Stimulated activated naive B cell treated with anti-CD40 and anti-IgM and Interleukin-4, amounts not matched to agents 10 μg/mL and 1 μg/mL and 100 μg/mL, for 72 hours (primary cell): ENCODE measurements around the gene KRTAP13-3.

Experiments used
- ATAC-seq, 2 donors: fragments of 150-1000 bp; cut with Tn5 transposase; replicated peaks; 2 replicates each; pipeline ENCODE4 v1.10.0; 2021; ENCODE audit warnings: moderate library complexity in 1 of 2
- DNase-seq: peaks from one replicate; pipeline ENCODE4 v3.0.0; 2021
- H3K27ac Mint-ChIP-seq: one replicate; pipeline ENCODE4 v1.8.0; 2022; ENCODE audit warnings: mild to moderate bottlenecking, mixed read lengths
- H3K27me3 Mint-ChIP-seq, 2 donors: one replicate each; pipeline ENCODE4 v1.8.0; 2022; ENCODE audit warnings: mixed read lengths in 2 of 2
- H3K36me3 Mint-ChIP-seq, 2 donors: one replicate each; pipeline ENCODE4 v1.8.0; 2022; ENCODE audit warnings: mixed read lengths in 2 of 2, mild to moderate bottlenecking in 1 of 2
- H3K4me1 Mint-ChIP-seq, 2 donors: one replicate each; pipeline ENCODE4 v1.8.0; 2022; ENCODE audit warnings: mixed read lengths in 2 of 2, mild to moderate bottlenecking in 1 of 2
- H3K4me3 Mint-ChIP-seq, 2 donors: one replicate each; pipeline ENCODE4 v1.8.0; 2022; ENCODE audit warnings: mild to moderate bottlenecking in 2 of 2, mixed read lengths in 2 of 2, moderate library complexity in 1 of 2
- H3K9me3 Mint-ChIP-seq, 2 donors: one replicate each; pipeline ENCODE4 v1.8.0; 2022; ENCODE audit warnings: mixed read lengths in 2 of 2, mild to moderate bottlenecking in 1 of 2

Gene KRTAP13-3

GRCh38 chr21:30425826-30426225, at the start of gene KRTAP13-3:
Gene KRTAP13-3, minus strand, starts transcription at chr21:30425926. Its CDS starts 14 bp downstream, at chr21:30425912.
- Mint-ChIP-seq H3K9me3 (peaks cover 0 to 7% of the 10 kb centered on the region in 2 donors), H3K36me3 (no peaks in the 10 kb centered on the region), H3K27me3 (no peaks in the 10 kb centered on the region), H3K4me3 (no peak within 1 kb of the TSS), H3K4me1 (no peaks in the 10 kb centered on the region), H3K27ac (no peak within 1 kb of the TSS)
- DNase-seq (no peak), ATAC-seq (no peak)

DNA sequence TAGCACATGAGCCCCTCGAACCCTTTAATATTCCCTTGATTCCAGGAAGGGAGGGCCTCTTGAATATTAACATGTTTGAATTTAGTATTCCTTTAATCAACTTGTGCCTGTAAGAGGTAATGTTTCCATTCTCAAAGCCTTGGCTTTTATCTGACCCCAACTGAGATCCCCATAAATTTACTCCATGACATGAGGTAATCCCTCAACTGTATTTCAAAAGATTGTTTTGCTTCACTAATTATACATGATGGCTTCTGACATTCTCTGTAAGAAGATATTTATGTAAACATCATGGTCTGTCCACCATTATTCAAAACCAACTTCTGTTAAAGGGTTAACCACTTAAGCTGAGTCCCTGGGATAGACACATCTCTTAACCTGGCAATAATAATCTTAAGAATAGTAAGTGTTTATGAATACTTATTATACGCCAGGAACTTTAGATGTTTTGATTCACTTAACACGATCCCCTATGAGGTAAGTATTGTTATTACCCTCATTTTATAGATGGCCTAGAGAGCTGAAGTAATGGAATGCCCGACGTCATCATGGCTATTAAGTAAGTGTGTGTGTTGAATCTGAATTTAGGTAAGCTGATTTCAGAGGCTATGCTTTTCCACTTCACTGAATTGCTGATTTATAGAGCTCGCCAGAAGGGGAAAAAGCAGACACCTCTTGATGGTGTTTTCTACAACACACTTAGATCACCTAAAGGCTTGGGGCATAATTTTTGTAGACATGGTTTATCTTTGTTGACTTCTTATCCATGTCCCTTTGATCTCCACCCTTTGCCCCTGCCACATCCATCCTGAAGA, 43.4 kb upstream of the KRTAP13-3 start:
- Mint-ChIP-seq H3K4me3 (no peak overlapping the region), H3K36me3 (no peaks in the 10 kb centered on the region), H3K9me3 (peaks cover 3 to 4% of the 10 kb centered on the region in 2 donors), H3K27me3 (peaks cover 0 to 4% of the 10 kb centered on the region in 2 donors), H3K4me1 (no peaks in the 10 kb centered on the region), H3K27ac (no peak overlapping the region)
- DNase-seq: no peak
- ATAC-seq: no peak

DNA sequence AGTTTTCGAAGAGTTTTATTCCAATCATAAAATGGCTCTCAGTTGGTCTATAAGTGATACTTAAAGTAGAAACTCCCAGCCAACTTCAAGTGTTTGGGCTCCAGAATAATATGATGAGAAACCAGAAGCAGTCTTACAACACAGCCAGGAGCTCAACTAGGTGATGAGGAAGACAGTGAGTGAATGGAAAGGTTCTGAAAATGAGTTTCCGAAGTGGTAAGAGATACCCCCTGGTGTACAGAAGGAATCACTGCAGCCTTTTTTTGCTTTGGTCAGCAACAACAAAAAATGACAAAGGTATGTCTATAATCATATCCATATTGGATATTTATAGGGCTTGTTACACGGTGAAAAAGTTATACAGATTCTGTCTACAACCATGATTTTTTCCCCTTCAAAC, 38.0 kb upstream of the KRTAP13-3 start:
- Mint-ChIP-seq H3K27ac (no peak overlapping the region), H3K27me3 (peaks cover 0 to 4% of the 10 kb centered on the region in 2 donors), H3K4me1 (no peaks in the 10 kb centered on the region), H3K4me3 (no peak overlapping the region), H3K9me3 (no peaks in the 10 kb centered on the region), H3K36me3 (no peaks in the 10 kb centered on the region)
- DNase-seq: no peak
- ATAC-seq: no peak

- ATAC-seq: no peak
- Mint-ChIP-seq H3K27ac (no peak overlapping the region), H3K27me3 (no peaks in the 10 kb centered on the region), H3K36me3 (no peaks in the 10 kb centered on the region), H3K9me3 (peaks cover 0 to 2% of the 10 kb centered on the region in 2 donors), H3K4me1 (no peaks in the 10 kb centered on the region), H3K4me3 (no peak overlapping the region)
- DNase-seq: no peak
Measured at GRCh38 chr21:30448514-30448913, 22.8 kb upstream of the KRTAP13-3 start.

DNA sequence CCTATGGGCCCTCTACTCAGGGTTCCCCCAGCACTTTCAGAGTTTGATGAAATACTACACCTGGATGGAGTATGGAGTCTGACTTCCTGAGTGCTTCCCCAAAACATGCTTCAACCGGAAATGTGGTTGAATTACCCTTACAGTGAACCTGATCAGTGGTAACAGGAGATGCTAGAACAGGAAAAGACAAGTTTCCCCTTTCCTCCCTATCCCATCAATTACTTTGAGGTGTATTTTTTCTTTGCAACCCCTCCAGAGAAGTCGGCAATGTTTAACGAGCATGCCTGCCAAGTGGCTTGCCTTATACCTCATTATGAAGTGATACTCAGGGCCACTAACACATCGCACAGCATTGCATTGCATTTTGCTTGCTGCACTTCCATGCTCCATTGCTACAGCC, 21.3 kb upstream of the KRTAP13-3 start:
- Mint-ChIP-seq H3K36me3 (no peaks in the 10 kb centered on the region), H3K4me3 (no peak overlapping the region), H3K4me1 (no peaks in the 10 kb centered on the region), H3K9me3 (peaks cover 2 to 7% of the 10 kb centered on the region in 2 donors), H3K27ac (no peak overlapping the region), H3K27me3 (no peaks in the 10 kb centered on the region)
- no peak for DNase-seq
- no peak for ATAC-seq

DNA sequence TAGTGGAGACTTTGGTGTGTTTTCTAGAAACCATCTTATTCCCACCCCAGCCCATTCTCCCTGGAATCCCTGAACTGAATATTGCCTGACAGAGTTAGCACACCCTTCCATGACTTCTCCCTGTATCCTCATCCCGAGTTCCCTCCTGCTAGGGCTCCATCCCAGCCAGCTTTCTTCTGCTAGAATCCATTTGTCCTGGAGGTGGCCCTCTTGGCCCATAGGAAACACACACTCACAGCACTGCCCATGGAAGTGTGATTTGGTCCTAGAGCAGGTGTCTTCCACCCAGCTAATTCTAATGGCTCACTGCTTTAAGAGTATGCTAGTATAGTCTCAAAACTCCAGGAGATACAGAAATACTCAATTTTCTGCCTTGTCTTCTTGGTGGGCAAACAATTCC, 18.5 kb upstream of the KRTAP13-3 start:
- H3K4me1 Mint-ChIP-seq: no peaks in the 10 kb centered on the region
- ATAC-seq (no peak), DNase-seq (no peak)
- no peaks in the 10 kb centered on the region for H3K36me3 Mint-ChIP-seq
- H3K9me3 Mint-ChIP-seq: peaks cover 5 to 7% of the 10 kb centered on the region in 2 donors
- H3K27me3 Mint-ChIP-seq: no peaks in the 10 kb centered on the region
- no peak overlapping the region for H3K27ac Mint-ChIP-seq
- no peak overlapping the region for H3K4me3 Mint-ChIP-seq

- H3K4me1 Mint-ChIP-seq: no peaks in the 10 kb centered on the region
- H3K27ac Mint-ChIP-seq: no peak overlapping the region
- no peak for ATAC-seq
Measured at GRCh38 chr21:30443226-30443625, 17.5 kb upstream of the KRTAP13-3 start.

GRCh38 chr21:30439975-30440374, 14.2 kb upstream of the KRTAP13-3 start, which contains the start of gene KRTAP15-1:
Gene KRTAP15-1, plus strand, starts transcription at chr21:30440275. Its CDS starts 53 bp downstream, at chr21:30440328.
- Mint-ChIP-seq H3K9me3 (peaks cover 5 to 7% of the 10 kb centered on the region in 2 donors), H3K27ac (no peak within 1 kb of the TSS)

More at GRCh38 chr21:30443226-30443625, 17.5 kb upstream of the KRTAP13-3 start:
- Mint-ChIP-seq H3K36me3 (no peaks in the 10 kb centered on the region), H3K27me3 (no peaks in the 10 kb centered on the region), H3K4me3 (no peak overlapping the region), H3K9me3 (peaks cover 5 to 7% of the 10 kb centered on the region in 2 donors)
- DNase-seq: no peak

DNA sequence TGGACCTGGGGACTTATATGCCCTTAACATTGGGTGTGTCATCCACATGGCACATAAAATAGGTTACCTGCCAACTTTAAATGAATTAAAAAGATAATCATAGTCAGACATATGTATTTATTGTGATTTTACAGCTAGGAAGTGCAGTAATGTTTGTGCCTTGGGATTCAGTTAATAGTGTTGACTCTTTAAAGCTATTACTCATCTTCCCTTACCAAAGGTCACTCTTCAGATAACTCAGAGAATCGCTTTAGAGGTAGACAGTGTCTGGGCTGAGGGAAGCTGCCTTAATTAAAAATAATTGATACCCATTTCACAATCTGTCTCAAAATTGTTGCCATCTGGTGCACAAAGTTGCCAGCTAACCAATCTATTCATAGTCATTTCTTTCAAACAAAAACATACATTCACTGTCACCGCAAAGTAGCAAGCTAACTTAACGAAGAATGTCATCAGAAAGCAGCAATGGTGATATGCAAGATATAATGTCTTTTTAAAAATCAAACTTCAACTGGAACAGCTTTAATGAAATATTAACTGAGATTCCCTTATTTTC, 11.4 kb upstream of the KRTAP13-3 start:
- no peaks in the 10 kb centered on the region for H3K27me3 Mint-ChIP-seq
- no peak overlapping the region for H3K4me3 Mint-ChIP-seq
- H3K27ac Mint-ChIP-seq: no peak overlapping the region
- no peak for DNase-seq
- H3K36me3 Mint-ChIP-seq: no peaks in the 10 kb centered on the region
- H3K4me1 Mint-ChIP-seq: no peaks in the 10 kb centered on the region
- no peak for ATAC-seq
- H3K9me3 Mint-ChIP-seq: peaks cover 0 to 5% of the 10 kb centered on the region in 2 donors

More at GRCh38 chr21:30439975-30440374, 14.2 kb upstream of the KRTAP13-3 start, which contains the start of gene KRTAP15-1:
- Mint-ChIP-seq H3K36me3 (no peaks in the 10 kb centered on the region), H3K4me3 (no peak within 1 kb of the TSS), H3K27me3 (no peaks in the 10 kb centered on the region), H3K4me1 (no peaks in the 10 kb centered on the region)
- no peak for ATAC-seq
- no peak for DNase-seq

DNA sequence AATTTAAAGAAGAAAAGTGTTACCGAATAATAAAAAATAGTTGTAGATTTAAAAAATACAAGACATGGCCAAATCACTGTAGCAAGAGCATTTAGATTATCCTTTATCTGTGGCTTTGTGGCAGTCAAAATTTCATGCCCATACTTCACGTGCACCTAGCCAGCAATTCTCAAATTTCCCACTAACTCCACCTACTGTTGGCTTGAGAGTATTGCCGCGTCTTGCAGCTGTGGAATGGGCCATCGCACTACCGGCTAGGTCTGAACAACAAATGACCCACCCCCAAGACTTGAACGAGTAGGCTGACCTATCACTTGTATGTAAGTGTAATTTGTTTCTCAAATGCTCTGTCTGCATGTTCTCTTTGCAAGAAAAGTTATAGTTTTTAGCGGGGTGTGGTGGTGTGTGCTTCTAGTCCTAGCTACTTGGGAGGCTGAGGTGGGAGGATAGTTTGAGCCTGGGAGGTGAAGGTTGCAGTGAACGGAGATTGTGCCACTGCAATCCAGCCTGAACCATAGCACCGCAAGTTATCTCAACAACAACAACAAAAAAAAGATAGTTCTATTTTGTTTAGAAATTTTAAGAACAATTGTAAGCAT, 8.4 kb upstream of the KRTAP13-3 start:
- Mint-ChIP-seq H3K9me3 (peaks cover 0 to 1% of the 10 kb centered on the region in 2 donors), H3K4me3 (no peak overlapping the region), H3K4me1 (no peaks in the 10 kb centered on the region), H3K27me3 (no peaks in the 10 kb centered on the region), H3K36me3 (no peaks in the 10 kb centered on the region), H3K27ac (no peak overlapping the region)
- ATAC-seq (peak; percentile 63 to 72), DNase-seq (no peak)

DNA sequence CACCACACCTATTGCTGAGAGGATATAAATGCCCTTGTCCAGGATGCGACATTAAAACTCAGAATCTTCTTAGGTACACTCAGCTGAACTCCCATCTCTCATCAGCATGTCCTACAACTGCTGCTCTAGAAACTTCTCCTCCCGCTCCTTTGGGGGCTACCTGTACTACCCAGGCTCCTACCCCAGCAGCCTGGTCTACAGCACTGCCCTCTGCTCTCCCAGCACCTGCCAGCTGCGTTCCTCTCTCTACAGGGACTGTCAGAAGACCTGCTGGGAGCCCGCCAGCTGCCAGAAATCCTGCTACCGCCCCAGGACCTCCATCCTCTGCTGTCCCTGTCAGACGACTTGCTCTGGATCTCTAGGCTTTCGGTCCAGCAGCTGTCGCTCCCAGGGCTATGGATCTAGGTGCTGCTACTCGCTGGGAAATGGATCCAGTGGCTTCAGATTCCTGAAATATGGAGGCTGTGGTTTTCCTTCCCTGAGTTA, 4.5 kb upstream of the KRTAP13-3 start, which contains the start of gene KRTAP13-4:
Gene KRTAP13-4, plus strand, starts transcription at position 51 of the 486 bp plus-strand sequence. Its CDS starts 56 bp downstream, at position 107.
- H3K27ac Mint-ChIP-seq: no peak within 1 kb of the TSS
- H3K4me1 Mint-ChIP-seq: no peaks in the 10 kb centered on the region
- H3K9me3 Mint-ChIP-seq: peaks cover 0 to 5% of the 10 kb centered on the region in 2 donors
- H3K36me3 Mint-ChIP-seq: no peaks in the 10 kb centered on the region
- H3K27me3 Mint-ChIP-seq: no peaks in the 10 kb centered on the region
- no peak within 1 kb of the TSS for H3K4me3 Mint-ChIP-seq
- DNase-seq (no peak), ATAC-seq (no peak)

GRCh38 chr21:30426731-30427130, 1.0 kb upstream of the KRTAP13-3 start:
- ATAC-seq (no peak), DNase-seq (no peak)
- Mint-ChIP-seq H3K9me3 (peaks cover 0 to 7% of the 10 kb centered on the region in 2 donors), H3K27me3 (no peaks in the 10 kb centered on the region), H3K27ac (no peak overlapping the region), H3K4me3 (no peak overlapping the region), H3K36me3 (no peaks in the 10 kb centered on the region), H3K4me1 (no peaks in the 10 kb centered on the region)

- no peaks in the 10 kb centered on the region for H3K4me1 Mint-ChIP-seq
- no peak overlapping the region for H3K27ac Mint-ChIP-seq
- no peak for DNase-seq
- H3K4me3 Mint-ChIP-seq: no peak overlapping the region
- H3K36me3 Mint-ChIP-seq: no peaks in the 10 kb centered on the region
- H3K9me3 Mint-ChIP-seq: peaks cover 0 to 2% of the 10 kb centered on the region in 2 donors
- no peak for ATAC-seq
- no peaks in the 10 kb centered on the region for H3K27me3 Mint-ChIP-seq
Measured at GRCh38 chr21:30415993-30416392, 9.7 kb downstream of the KRTAP13-3 start.

DNA sequence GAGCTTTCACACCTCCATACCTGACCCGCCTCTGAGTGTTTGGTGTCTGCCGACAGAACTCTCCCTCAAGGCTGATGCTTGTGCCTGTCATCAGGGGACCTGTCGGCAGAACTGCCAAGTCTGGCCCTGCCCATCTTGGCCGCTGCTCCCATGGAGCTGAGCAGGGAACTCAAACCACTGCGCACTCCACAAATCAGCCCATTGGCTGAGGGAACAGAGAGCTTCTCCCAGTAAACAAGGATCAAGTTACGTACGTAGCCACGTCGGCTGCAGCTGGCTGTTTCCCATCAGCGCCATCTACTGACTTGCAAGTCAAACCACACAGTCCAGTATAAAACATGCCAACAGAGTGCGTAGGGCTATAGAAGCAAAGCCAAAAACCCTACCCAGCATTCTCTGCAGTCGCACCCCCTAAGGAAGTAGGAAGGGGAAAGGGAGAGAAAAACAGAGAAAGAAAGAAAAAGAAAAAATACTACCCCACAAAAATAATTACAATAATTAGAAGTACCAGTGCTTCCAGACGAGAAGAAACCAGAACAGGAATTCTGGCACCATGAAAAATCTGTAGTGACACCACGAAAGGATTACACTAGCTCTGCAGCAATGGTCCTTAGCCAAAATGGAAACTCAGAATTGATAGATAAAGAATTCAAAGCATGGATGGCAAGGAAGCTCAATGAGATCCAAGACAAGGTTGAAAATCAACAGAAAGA, 16.8 kb downstream of the KRTAP13-3 start:
- H3K4me1 Mint-ChIP-seq: no peaks in the 10 kb centered on the region
- ATAC-seq: peak; percentile 42 to 52
- peaks cover 0 to 4% of the 10 kb centered on the region in 2 donors for H3K36me3 Mint-ChIP-seq
- H3K27ac Mint-ChIP-seq: no peak overlapping the region
- peak overlapping the region in 1 of 2 donors; percentile 15 for H3K4me3 Mint-ChIP-seq
- H3K9me3 Mint-ChIP-seq: peaks cover 6 to 9% of the 10 kb centered on the region in 2 donors
- DNase-seq: no peak
- peaks cover 0 to 7% of the 10 kb centered on the region in 2 donors for H3K27me3 Mint-ChIP-seq
